Measurements from ENCODE around the gene TSPAN13.

Gene TSPAN13

DNA sequence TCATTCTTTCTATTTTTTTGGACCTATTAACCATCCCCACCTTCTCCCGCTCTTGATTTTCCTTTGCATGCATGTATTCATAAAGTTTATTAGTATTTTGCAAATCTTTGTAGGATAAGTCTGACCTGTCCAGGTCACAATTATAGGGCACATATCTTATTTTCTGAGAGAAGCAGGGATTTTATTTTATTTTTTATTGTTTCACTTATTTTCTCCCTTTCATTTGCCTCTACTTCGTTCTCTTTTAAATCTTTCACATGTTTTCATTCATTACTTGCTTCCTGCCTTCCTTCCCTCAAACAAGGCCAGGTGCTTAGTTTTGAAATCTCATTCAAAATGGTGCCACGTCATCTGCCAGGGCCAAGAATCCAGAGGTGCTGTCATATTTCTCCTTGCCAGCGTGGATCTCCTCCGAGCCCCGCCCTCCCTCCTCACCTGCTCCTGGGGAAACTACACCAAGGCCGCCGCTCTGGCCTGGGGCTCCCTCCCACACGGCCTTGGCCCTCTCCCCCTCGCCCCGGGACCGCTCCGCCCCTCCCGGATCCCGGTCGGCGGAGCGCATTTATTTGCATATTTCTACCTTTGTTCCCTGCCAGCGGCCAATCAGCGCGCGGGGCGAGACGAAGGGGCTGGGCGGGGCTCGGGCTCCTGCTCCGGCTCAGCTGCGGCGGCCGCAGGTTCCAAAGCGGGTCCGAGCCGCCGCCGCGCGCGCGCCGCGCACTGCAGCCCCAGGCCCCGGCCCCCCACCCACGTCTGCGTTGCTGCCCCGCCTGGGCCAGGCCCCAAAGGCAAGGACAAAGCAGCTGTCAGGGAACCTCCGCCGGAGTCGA lies at the start of gene TSPAN13:
Gene TSPAN13 (plus strand): TSS at position 654 of the 830 bp plus-strand sequence. CDS start 213 bp downstream, outside the sequence.
- peak; percentile 63 for DNase-seq

DNA sequence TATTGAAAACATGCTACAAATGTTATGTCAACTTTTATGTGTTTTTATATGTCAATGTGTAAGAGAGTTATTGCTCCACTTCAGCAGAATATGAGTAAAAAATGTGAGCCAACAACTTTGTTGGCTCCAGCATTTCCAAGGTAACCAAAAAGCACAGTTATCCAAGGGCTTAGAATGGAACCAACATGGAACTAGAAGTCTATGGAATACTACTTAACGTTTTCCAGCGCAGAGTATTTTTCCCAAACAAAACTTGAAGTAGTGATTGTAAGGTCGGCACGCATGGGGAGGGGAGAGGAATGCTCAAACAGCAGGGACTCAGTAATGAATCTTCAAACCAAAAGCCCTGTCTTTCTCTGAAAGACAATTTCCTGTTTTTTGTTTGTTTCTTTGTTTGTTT lies 45.0 kb upstream of the TSPAN13 start:
- DNase-seq, result peak; percentile 28

DNA sequence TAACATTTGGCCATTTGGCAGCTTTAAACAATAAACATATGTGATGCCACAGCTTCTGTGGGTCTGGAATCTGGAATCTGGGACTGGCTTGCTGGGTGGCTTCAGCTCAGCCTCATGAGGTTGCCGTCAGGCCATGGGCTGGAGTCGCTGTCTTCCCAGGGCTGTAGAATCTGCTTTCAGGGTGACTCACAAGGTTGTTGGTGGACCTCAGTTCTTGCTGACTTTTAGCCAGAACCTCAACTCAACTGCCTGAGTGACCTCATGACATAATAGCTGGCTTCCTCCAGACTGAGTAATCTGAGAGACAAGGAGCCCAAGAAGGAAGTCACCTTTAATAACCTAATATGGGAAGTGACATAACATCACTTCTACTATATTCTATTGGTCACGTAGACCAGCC lies 44.6 kb upstream of the TSPAN13 start:
- peak; percentile 93 for DNase-seq

DNA sequence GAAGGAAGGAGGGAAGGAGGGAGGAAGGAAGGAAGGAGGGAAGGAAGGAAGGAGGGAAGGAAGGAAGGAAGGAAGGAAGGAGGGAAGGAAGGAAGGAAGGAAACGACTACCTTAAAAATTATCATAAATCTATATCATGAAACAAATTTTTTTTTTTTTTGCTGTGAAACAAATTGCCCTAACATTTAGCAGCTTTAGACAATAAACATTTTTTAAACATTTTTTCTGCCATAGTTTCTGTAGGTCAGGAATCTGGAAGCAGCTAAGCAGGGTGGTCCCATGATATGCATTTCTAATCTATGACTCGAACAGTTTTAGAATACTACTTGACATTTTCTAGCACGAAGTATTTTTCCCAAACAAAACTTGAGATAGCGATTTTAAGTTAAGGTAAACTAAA lies 42.9 kb upstream of the TSPAN13 start:
- peak; percentile 47 for DNase-seq

DNA sequence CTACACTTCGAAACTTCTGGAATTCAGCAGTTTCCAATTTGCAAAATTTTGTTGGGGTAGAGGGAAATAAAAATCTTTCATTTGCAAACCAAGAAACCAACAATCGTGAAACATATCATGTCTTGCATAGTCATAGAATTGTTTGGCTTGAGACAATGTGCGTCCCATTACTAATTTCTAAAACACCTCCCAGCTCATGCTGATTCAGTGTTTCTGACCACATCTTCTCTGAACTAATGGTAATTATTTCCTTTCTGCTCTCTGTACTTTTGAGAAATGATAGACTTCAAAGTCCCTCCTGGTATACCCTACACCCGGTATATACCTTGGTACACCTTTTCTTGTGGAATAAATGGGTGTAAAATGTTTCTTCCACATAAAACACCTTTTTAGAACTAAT lies 41.8 kb upstream of the TSPAN13 start:
- DNase-seq, result peak; percentile 69

DNA sequence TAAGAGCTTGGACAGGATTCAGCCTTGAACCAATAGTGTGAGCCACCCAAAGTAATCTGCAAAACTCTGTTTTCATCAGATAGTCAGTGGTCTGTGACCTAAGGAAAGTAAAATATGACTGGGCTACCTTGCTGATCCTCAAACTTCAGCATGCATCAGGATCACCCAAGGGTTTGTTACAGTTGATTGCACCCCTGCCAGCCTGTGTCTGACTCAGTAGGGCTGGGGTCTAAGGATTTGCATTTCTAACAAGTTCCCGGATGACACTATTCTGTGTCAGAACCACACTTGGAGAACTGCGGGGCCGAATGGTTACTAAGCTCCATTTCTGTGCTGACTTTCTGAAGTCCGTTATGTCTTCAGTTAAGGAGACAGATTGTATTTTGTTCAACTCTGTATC lies 40.6 kb upstream of the TSPAN13 start:
- peak; percentile 61 for DNase-seq

DNA sequence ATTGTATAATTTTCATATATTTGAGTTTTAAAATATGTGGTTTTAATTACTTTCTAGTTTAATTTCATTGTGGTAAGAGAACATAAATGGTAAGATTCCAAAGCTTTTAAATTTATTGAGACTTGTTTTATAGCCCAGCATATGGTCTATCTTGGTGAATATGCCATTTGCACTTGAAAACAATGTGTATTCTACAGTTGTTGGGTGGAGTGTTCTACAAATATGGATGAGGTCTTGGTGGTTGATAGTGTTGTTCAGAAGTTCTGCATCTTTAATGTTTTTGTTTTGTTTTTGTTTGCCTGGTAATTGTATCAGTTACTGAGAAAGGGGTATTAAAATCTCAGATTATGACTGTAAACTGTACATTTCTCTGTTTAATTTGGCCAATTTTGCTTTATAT lies 37.6 kb upstream of the TSPAN13 start:
- DNase-seq, result no peak

DNA sequence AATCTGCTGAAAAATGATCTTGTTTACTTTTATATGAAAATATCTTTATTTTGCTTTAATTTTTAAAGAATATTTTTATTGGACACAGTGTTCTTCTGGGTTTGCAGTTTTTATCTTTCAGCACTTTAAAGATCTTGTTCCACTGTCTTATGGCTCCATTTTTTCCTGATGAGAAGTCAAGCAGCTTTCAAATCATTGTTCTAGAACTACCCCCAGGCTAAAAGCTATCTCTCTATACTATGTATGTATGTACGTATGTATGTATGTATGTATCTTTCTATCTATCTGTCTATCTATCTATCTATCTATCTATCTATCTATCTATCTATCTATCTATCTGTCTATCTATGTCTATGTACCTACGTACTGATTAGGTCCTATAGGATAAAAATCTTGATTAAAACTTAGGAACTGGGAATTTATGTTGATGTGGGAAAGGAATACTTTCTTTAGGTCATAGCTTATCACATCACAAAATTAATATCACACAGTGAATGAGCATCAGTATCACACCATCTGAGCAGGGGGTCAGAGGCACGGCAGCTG lies 35.4 kb upstream of the TSPAN13 start:
- DNase-seq, result no peak

DNA sequence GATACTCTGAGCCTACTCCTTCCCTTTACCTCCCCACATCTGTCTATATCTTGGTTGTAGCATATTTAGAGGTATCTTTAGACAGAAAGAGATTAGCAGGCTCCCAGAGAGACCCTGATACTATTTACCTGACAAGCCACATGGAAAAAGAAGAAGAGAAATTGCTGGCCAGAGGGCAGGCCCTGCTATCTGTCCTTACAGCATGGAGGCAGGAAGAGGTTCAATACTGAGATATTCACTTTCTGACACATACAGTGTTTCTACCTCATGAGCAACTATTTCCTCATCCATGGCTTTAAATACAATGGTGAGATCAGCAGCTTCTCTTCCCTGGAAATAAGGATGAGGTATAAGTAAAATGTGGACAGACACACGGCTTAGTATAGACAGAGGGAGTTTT lies 33.9 kb upstream of the TSPAN13 start:
- DNase-seq, result no peak

DNA sequence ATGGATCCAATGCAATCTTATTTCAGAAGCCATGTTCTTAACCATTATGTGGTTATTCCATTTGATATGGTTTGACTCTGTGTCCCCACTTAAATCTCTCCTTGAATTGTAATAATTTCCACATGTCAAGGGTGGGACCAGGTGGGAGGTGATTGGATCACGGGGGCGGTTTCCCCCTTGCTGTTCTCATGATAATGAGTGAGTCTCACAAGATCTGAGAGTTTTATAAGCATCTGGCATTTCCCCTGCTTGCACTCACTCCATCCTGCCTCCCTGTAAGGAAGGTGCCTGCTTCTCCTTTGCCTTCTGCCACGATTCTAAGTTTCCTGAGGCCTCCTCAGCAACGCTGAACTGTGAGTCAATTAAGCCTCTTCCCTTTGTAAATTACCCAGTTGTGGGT lies 32.0 kb upstream of the TSPAN13 start:
- DNase-seq, result no peak

DNA sequence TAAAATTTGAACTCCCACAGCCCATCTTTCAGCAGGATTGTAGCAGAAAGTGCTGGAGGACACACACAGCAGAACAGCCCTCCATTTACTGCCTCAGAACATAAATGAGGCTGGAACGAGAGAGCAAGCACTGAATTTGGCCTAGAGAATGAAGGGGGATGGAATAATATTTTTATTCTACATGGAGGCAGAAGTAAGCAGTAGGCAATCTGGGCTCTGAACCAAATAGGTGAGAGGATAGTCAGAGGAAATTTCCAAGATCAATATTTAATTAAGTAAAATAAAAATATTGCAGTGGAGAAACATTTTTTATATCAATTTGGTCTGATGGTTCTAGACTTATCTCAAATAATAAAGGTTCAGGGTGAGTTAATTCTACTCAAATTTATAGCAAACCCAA lies 29.2 kb upstream of the TSPAN13 start:
- no peak for DNase-seq

DNA sequence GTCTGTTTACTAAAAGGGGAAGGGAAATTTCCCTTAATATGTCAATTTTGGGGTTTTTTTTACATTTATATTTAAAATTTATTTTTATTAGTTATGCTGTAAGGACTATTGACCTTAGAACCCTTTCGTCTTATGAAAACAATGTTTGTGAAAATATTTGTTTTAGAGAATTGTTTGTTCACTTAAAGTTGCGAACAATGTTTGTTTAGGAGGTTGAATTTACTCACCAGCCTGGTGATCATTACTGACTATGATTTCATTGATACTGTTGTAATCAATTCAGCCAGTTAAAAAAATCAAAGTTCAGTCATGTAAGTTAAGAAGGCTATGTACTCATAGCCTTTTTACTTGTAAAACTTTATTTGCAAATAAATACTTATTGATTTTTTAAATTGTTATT lies 27.4 kb upstream of the TSPAN13 start:
- no peak for DNase-seq

DNA sequence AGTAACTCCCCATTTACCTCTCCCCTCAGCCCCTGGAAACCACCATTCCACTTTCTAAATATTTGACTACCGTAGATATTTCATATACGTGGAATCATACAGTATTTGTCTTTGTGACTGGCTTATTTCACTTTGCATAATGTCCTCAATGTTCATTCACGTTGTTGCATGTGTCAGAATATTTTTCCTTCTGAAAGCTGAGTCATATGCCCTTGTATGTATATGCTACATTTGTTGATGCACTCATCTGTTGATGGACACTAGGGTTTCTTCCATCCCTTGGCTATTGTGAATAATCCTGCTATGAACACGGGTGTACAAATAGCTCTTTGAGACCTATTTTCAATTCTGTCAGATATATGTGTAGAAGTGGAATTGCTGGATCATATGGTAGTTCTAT lies 25.8 kb upstream of the TSPAN13 start:
- no peak for DNase-seq

DNA sequence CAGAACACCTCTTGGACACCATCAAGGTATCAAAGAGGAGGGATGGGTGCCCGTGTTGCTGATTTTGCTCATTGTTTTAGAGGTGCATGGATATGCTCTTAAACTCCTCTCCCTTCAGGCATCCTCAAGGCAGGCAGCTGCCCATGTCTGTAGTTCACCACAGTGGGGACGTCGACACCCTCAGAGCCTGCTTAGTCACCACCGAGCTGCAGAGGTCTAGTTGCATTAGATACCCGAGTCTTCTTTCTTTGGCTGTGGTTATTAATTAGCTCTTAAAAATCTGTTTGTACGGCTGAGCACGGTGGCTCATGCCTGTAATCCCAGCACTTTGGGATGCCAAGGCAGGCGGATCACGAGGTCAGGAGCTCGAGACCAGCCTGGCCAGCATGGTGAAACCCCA lies 24.7 kb upstream of the TSPAN13 start:
- no peak for DNase-seq

DNA sequence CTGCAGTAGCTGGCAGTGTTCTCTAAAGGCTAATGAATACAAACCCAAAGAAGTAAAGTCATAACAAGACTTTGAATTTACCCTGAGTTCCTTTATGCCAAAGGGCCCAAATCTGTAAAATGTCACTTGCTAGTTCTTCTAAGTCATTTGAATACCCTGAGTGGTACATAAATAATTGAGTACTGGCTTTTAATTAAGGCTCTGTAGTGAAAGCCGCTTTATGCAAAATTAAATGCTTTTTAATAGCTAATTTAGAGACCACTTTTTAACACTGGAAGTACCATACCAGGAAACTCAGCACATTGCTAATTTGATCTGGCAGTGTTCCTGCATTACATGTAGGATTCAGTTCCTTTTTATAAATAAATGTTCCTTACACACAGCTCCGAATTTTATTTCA lies 24.0 kb upstream of the TSPAN13 start:
- no peak for DNase-seq

DNA sequence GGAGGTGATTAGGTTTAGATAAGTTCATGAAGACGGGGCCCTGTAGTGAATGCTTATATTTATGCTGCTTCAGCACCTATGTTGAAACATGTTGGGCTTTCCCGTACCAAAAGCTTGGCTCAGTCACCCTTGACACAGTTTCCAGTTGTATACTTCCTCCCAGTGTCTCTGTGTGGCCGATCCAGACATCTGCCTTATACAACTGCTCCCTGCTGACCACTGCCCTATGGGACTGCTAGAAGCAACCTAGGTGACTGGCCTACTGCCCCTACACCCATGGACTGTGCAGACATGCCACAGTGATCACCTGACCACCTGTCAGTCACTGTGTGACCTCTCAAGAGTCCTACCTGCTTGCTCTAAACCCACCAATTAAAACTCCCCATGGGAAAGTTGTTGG lies 22.6 kb upstream of the TSPAN13 start:
- DNase-seq, result no peak

DNA sequence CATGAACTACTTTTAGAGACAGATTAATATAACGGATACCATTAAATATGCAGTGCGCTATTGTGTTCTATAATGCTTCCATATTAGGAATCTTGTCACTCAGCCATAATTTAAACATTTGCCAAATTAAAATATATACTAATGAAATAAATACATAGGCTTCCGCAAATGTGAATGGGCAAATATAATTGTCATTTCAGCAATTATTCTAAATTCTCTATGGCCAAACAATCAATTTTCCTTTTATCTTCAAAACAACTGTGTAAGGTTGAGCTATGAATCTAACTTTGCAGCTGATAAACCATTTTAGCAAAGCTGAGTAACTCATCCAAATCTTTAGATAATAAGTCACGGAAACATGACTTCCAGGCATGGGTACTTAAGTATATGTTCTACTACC lies 20.7 kb upstream of the TSPAN13 start:
- DNase-seq, result no peak

DNA sequence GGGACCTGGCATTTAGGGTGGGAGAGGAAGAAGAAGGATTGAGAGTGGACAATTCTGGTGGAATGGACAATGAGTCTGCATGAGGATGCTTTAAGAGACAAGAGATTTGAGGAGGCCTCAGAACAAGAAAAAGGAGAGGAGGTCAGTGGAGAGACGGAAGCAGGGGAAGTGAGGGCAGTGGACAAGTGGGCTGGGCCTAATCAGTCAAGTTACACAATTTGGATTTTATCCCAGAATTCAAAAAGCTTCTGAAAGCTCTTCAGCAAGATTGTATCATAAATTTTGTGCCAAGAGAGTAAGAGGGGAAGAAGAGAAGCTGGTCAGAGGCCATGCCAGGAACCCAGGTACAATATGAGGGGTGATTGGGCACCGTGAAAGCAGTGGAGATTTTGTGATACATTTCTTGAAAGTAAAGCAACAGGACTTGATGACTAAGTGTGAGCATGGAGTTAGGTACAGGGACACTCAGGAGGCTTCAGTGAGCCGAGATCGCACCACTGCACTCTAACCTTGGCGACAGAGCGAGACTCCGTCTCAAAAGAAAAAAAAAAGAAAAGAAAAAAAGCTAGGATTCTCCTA lies 19.3 kb upstream of the TSPAN13 start:
- no peak for DNase-seq

DNA sequence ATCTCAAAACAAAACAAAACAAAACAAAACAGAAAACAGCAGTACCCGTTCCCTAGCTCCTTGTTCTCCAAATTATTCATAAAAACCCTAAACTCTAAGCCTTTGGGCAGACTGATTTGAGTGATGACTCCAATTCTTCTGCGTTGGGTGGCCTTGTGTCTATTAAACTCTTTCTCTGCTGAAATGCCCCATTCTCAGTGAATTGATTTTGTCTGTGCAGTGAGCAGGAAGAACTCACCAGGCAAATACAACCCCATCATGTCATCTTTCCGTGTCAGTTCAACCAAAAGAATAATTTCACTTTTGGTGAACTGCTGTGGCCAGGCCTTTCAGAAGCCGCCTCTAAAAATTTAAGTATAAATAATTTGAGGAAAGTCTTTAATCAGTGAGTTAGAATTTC lies 18.5 kb upstream of the TSPAN13 start:
- DNase-seq, result no peak

DNA sequence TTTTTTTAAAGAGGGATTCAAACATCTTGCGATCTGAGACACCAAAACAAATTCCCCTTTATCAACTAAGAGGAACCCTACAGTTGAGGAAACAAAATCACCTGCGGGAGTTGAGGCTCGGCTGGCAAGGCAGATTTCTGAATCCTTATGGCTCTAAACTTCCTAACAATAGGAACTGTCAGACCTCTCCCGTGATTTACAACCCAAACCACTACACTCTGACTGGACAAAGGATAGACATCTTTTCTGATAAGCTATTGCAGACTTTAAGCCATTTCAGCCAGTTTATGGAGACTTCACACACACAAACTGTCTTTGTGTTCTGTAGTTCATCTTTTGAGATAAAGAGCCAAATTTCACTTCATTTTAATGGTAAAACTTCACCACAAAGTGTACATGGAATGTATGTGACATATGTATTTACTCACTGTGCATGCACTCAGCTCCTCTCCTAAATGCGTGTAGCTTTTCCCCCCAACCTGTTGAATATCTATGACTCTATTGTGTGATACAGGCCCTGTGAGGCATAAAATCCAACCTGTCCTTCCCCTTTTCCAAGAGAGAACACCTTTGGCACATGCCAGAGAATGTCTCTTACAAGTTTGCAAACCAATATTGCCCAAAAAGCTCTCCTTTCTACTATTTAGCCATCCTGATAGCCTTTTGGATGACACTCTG lies 15.4 kb upstream of the TSPAN13 start:
- no peak for DNase-seq

DNA sequence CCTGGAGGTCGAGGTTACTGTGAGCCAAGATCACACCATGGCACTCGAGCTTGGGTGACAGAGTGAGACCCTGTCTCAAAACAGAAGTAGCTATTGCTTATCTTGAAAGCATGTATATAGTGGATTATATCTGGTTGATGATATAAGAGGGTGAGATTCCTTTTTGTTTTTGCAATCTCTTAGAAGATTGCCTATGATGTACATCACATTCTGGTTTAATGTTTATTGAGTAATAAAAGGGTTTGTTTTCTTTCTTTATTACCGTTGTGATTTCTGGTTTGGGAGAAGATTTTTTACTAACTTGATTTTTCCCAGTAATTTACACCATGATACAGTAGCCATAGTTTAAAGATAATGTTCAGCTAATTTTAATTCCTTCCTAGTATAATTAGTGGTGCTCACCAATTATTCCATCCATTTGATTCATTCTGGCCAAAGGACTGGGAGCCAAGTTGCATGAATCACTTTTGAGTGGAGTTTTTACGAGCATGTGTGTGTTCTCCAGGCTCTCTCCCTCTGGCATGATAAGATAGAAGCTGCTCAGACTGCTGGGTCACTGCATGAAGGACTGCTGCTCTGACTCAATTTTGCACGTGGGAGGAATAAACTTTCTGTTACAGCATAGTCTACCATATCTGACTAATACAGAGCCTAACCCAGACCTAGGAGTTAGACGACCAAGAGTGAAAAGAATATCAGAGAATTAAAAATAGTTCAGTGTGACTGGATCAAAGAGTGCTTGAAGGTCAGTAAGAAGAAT lies 13.5 kb upstream of the TSPAN13 start:
- peak; percentile 97 for DNase-seq

DNA sequence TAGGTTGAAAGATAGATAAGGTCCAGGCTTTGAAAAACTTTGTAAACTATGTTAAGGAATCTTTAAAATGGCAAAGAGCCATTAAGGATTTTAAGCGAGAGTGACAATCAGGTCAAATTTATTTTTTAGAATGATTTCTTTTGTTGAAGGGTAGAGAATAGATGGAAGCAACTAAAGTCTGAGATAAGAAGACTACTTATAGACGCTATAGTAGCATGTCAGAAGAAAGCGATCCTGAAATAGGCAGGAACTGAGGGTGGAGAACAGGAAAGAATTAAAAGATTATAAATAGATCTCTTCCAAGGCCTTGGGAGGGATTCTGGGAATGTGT lies 13.0 kb upstream of the TSPAN13 start:
- DNase-seq, result no peak

DNA sequence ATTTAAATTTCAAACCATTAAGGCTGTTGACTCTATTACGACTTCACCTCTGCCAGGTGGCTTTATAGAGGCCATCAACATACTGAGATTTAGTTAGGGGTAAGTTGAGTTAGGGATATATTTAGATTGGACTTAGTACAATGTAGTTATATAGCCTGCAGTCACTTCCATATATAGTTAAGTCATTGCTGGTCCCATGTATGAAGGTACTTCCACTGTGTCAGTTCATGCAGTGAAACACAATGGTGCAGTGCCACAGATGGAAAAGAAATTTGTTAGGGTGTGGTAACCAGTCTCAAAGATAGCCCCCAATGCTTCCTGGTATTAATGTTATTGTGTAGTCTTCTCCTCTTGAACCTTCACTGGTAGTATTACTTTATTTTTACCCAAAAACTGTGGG lies 12.6 kb upstream of the TSPAN13 start:
- no peak for DNase-seq

All from fibroblast of skin of right quadriceps (primary cell).